ENCODE data around the gene CCDC82. TPM values are rescaled to one million over a fixed set of nuclear protein-coding genes. Genes with fewer than 3 reads are reported as not detected.
A peak's percentile ranks its signal among the peaks of the same experiment; 100 is the strongest.

CCDC82 gene
- polyA plus RNA-seq, 1 of the 3 experiments (the other 2 are of a cell fraction) = 8.7 TPM

- TF ChIP-seq, protein P1, sequence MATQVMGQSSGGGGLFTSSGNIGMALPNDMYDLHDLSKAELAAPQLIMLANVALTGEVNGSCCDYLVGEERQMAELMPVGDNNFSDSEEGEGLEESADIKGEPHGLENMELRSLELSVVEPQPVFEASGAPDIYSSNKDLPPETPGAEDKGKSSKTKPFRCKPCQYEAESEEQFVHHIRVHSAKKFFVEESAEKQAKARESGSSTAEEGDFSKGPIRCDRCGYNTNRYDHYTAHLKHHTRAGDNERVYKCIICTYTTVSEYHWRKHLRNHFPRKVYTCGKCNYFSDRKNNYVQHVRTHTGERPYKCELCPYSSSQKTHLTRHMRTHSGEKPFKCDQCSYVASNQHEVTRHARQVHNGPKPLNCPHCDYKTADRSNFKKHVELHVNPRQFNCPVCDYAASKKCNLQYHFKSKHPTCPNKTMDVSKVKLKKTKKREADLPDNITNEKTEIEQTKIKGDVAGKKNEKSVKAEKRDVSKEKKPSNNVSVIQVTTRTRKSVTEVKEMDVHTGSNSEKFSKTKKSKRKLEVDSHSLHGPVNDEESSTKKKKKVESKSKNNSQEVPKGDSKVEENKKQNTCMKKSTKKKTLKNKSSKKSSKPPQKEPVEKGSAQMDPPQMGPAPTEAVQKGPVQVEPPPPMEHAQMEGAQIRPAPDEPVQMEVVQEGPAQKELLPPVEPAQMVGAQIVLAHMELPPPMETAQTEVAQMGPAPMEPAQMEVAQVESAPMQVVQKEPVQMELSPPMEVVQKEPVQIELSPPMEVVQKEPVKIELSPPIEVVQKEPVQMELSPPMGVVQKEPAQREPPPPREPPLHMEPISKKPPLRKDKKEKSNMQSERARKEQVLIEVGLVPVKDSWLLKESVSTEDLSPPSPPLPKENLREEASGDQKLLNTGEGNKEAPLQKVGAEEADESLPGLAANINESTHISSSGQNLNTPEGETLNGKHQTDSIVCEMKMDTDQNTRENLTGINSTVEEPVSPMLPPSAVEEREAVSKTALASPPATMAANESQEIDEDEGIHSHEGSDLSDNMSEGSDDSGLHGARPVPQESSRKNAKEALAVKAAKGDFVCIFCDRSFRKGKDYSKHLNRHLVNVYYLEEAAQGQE (IDR thresholded peaks at IDR 0.05; ENCODE audit: low read depth, low read length) = no peak
- no peak for TF ChIP-seq RCOR1 (IDR thresholded peaks at IDR 0.05; ENCODE audit: low read length)
- peak; percentile 73 for TF ChIP-seq CTCF (IDR thresholded peaks at IDR 0.05)
- no peak for TF ChIP-seq TAF1 (IDR thresholded peaks at IDR 0.05; ENCODE audit: borderline replicate concordance, low read depth, low read length)
- TF ChIP-seq YY1 (IDR thresholded peaks at IDR 0.05; ENCODE audit: low read depth) = no peak; the same call in 1 of the 2 replicates
Observed at GRCh38 chr11:96342961-96343711, 46.6 kb downstream of the CCDC82 start, which contains the start of gene MAML2 (continued).

GRCh38 chr11:96342014-96342960, 47.4 kb downstream of the CCDC82 start:
- WGBS (ENCODE audit: low lambda C conversion rate) = 5% methylated on average over 13 of the region's 13 CpGs
- peak overlapping the region; percentile 53 for H2AFZ ChIP-seq (ENCODE audit: low read depth)
- POLR2A ChIA-PET = no interaction called here
- H4K20me1 ChIP-seq (ENCODE audit: insufficient read depth) = peaks cover 18% of the 10 kb centered on the region
- DNase-seq = peak; percentile 21
- H3F3A ChIP-seq (replicated peaks; ENCODE audit: insufficient read depth) = peaks cover 20% of the 10 kb centered on the region
- no peaks in the 10 kb centered on the region for H3K9me2 ChIP-seq
- peaks cover 24 to 31% of the 10 kb centered on the region in 2 experiments; a peak in 3 of 4 replicates for H3K4me1 ChIP-seq (ENCODE audit: control insufficient read depth in 1 of 2, insufficient read depth in 2 of 2, low read depth in 1 of 2, low read length in 1 of 2)
- H3K27ac ChIP-seq (ENCODE audit: low read depth in 2 of 2, low read length in 1 of 2) = peak overlapping the region; percentile 82 to 91
- CTCF ChIA-PET = interaction anchor here (0.6 to 5.3 kb wide), 81 partner anchors 8 to 550 kb away, joined by 3 to 91 read pairs (median 5); partner anchors contain the start of genes CCDC82, JRKL and MTMR2
- H3K9ac ChIP-seq = peak overlapping the region; percentile 97
- peak overlapping the region; percentile 84 to 90 for H3K4me3 ChIP-seq (ENCODE audit: low read depth in 2 of 2, low read length in 1 of 2)
- peaks cover 57% of the 10 kb centered on the region for H3K79me2 ChIP-seq (ENCODE audit: insufficient read depth)
- H3K9me3 ChIP-seq = no peaks in the 10 kb centered on the region
- H3K27me3 ChIP-seq (ENCODE audit: insufficient read depth) = no peaks in the 10 kb centered on the region
- H3K4me2 ChIP-seq = peak overlapping the region; percentile 81
- H3K36me3 ChIP-seq (replicated peaks in 1 of 2; ENCODE audit: control insufficient read depth in 1 of 2, insufficient read depth in 2 of 2, low read length in 1 of 2) = peaks cover 0 to 4% of the 10 kb centered on the region in 2 experiments
- no peak for TF ChIP-seq EZH2phosphoT487 (IDR thresholded peaks at IDR 0.05; ENCODE audit: borderline replicate concordance, low read depth)
- TF ChIP-seq GABPA (IDR thresholded peaks at IDR 0.05; ENCODE audit: low read depth) = no peak
- 0 out of 2 replicates have a peak, but pooled peaks have one; percentile 11 for TF ChIP-seq SIN3A (IDR thresholded peaks at IDR 0.05; ENCODE audit: borderline replicate concordance, low read depth, low read length)
- TF ChIP-seq MXI1 (IDR thresholded peaks at IDR 0.05; ENCODE audit: low read depth, low read length) = no peak; the same call in 1 of the 2 replicates
- no peak for TF ChIP-seq YY1 (IDR thresholded peaks at IDR 0.05; ENCODE audit: low read depth)
- no peak for TF ChIP-seq USF1 (IDR thresholded peaks at IDR 0.05; ENCODE audit: borderline replicate concordance, low read depth)
- TF ChIP-seq USF2 (IDR thresholded peaks at IDR 0.05; ENCODE audit: borderline replicate concordance, low read depth, low read length) = no peak
- TF ChIP-seq, protein P1 (IDR thresholded peaks at IDR 0.05; ENCODE audit: low read depth, low read length) = no peak
- no peak for TF ChIP-seq FOXJ3 (CRISPR knock-in tag; IDR thresholded peaks at IDR 0.05)
